Lower lobe of right lung (tissue), 2 donors: ENCODE measurements around the gene PTPRM. TPM values are rescaled to one million over a fixed set of nuclear protein-coding genes. Genes with fewer than 3 reads are reported as not detected.
A peak's percentile ranks its signal among the peaks of the same experiment; 100 is the strongest.
"Not testable (repeated sequence)": the region's sequence is repeated elsewhere in the genome, so short reads cannot be mapped to it uniquely, and the experiment has no call there.

Experiments used
- ATAC-seq, 2 donors: fragments of 200-7000 bp; cut with Tn5 transposase; one replicate each; pipeline ENCODE4 v1.9.1; 2020 to 2022; ENCODE audit warnings: mild to moderate bottlenecking in 2 of 2, moderate library complexity in 2 of 2
- DNase-seq: peaks from one replicate; pipeline ENCODE4 v3.0.0-alpha.2; 2020
- H3K27ac ChIP-seq: fragments of 200-600 bp; one replicate; pipeline ENCODE4 v1.8.0; 2022
- H3K27me3 ChIP-seq: fragments of 200-600 bp; one replicate; pipeline ENCODE4 v1.8.0; 2022; ENCODE audit warnings: low read depth
- H3K36me3 ChIP-seq: fragments of 200-600 bp; one replicate; pipeline ENCODE4 v1.8.0; 2022; ENCODE audit warnings: mild to moderate bottlenecking
- H3K4me1 ChIP-seq: fragments of 200-600 bp; one replicate; pipeline ENCODE4 v1.8.0; 2022
- H3K4me3 ChIP-seq: fragments of 200-600 bp; one replicate; pipeline ENCODE4 v1.8.0; 2022; ENCODE audit warnings: mild to moderate bottlenecking
- H3K9me3 ChIP-seq: fragments of 200-600 bp; one replicate; pipeline ENCODE4 v1.8.0; 2022
- intact Hi-C: fragments of 100-400 bp; cut with DNase I; formaldehyde crosslinking; loops from one replicate; pipeline ENCODE4 v1.11.0; 2022
- total RNA-seq: library from RNA; stranded (reverse); fragmentation: NEBNext Ultra II Directional; extraction: Animal tissue kit (Norgen Biotek cat#: 25700); gene quantifications from one replicate; pipeline ENCODE4 v1.2.1, GENCODE V29; 2021
- TF ChIP-seq, protein P1 (sequence below): fragments of 200-600 bp; IDR thresholded peaks from one replicate; pipeline ENCODE4 v1.8.0; 2022; ENCODE audit warnings: antibody characterized with exemption, mild to moderate bottlenecking
- donor health status: DM: no; HTN: yes; CAD: no; lungs with severe emphysema.

Gene PTPRM
- total RNA-seq, 1 donor from 2014 or later = 85.2 TPM

DNA sequence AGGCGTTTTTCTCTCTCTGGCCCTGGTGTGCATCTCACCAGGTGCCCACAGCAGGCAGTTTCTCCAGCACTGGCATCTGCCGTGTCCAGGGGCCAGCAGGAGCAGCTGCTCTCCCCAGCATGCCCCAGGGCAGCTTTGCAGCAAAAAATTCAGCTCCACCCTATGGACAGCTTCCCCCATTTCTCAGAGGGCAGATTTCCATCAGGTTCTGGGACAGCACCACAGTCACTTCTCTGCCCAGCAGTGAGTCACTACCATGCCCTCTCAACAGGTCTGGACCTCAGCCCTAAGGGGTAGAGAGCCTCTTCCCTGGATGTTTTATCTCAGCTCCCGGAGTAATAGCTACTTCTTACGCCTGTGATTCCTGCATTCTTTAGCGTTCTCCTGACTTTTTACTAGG is 871.9 kb downstream of the PTPRM start:
- no peak overlapping the region for H3K27ac ChIP-seq
- TF ChIP-seq, protein P1, sequence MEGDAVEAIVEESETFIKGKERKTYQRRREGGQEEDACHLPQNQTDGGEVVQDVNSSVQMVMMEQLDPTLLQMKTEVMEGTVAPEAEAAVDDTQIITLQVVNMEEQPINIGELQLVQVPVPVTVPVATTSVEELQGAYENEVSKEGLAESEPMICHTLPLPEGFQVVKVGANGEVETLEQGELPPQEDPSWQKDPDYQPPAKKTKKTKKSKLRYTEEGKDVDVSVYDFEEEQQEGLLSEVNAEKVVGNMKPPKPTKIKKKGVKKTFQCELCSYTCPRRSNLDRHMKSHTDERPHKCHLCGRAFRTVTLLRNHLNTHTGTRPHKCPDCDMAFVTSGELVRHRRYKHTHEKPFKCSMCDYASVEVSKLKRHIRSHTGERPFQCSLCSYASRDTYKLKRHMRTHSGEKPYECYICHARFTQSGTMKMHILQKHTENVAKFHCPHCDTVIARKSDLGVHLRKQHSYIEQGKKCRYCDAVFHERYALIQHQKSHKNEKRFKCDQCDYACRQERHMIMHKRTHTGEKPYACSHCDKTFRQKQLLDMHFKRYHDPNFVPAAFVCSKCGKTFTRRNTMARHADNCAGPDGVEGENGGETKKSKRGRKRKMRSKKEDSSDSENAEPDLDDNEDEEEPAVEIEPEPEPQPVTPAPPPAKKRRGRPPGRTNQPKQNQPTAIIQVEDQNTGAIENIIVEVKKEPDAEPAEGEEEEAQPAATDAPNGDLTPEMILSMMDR = no peak
- ATAC-seq (no peak), DNase-seq (no peak)
- H3K9me3 ChIP-seq = peaks cover 5% of the 10 kb centered on the region
- intact Hi-C loops = no loop called here
- no peaks in the 10 kb centered on the region for H3K4me1 ChIP-seq
- H3K27me3 ChIP-seq = no peaks in the 10 kb centered on the region
- H3K36me3 ChIP-seq = no peaks in the 10 kb centered on the region
- H3K4me3 ChIP-seq = no peak overlapping the region

DNA sequence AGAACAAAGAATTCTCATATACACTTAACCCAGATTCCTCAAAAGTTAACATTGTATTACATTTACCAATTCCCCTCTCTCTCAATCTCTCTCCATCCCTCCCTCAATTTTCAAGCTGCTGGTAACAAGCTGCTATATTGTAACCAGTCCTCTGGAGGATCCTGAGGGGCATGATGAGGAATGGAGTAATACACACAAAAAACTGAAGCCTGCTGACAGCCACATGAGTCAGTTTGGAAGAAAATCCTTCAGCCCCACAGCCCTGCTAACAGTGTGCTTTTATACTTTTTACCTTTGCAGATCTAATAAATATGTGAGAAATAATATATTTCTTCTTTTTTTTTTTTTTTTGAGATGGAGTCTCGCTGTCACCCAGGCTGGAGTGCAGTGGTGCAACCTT is 876.4 kb downstream of the PTPRM start:
- no peak for ATAC-seq
- Histone ChIP-seq H3K27me3 (no peaks in the 10 kb centered on the region), H3K4me3 (no peak overlapping the region), H3K27ac (no peak overlapping the region), H3K36me3 (no peaks in the 10 kb centered on the region), H3K4me1 (no peaks in the 10 kb centered on the region), H3K9me3 (peaks cover 5% of the 10 kb centered on the region)
- TF ChIP-seq, protein P1 = no peak
- no peak for DNase-seq
- intact Hi-C loops = no loop called here

DNA sequence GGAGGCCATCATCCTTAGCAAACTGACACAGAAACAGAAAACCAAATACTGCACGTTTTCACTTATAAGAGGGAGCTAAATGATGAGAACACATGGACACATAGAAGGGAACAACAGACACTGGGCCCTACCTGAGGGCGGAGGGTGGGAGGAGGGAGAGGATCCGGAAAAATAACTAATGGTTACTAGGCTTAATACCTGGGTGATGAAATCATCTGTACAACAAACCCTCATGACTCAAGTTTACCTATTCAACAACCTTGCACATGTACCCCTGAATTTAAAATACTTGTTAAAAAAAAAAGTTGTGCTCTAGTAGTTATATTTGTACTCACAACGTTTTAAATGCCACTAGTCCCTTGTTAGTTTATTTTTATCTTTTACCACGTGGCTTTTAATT is 879.8 kb downstream of the PTPRM start:
- DNase-seq, H3K9me3 ChIP-seq, H3K27ac ChIP-seq, H3K36me3 ChIP-seq, ATAC-seq, H3K4me3 ChIP-seq, H3K27me3 ChIP-seq, intact Hi-C loops, H3K4me1 ChIP-seq: not testable (repeated sequence)

DNA sequence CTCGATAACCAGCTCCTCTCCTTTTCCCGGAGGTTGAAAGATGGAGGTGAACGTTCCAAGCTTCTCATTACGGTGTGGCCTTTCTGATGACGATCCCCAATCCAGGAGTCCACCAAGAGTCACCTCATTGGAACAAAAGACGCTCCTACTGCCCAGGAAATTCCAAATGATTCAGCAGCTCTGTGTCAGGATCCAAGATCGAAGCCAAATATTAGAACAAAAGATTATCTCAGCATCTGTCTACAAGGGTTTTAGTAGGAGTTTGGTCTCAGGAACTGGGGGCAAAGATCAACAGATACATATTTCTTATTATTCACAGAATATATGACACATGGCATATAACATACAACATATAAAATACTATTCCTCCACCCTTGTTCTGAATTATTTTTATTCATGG is 881.0 kb downstream of the PTPRM start:
- no peaks in the 10 kb centered on the region for H3K9me3 ChIP-seq
- no peaks in the 10 kb centered on the region for H3K4me1 ChIP-seq
- no peak overlapping the region for H3K27ac ChIP-seq
- TF ChIP-seq, protein P1 = no peak
- no peak overlapping the region for H3K4me3 ChIP-seq
- intact Hi-C loops = no loop called here
- H3K36me3 ChIP-seq = no peaks in the 10 kb centered on the region
- H3K27me3 ChIP-seq = no peaks in the 10 kb centered on the region
- ATAC-seq (no peak), DNase-seq (no peak)

DNA sequence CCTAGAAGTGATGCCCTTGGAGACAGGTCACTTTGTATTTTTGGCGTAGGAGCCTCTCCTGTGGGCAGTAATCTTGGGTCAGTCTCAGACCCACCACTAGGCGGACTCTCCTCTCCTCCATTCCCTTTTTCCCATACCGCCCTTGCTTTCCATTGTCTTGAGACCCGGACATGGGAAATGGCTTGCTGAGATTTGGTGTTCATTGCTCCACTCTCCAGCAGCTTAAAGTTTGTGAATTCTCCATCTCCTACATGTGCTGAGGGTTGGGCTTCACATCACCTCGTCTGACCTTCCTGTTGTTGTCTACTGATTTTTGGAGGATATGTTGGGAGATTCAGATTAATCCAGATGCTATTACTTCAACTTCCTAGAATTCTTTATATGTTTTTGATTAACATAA is 882.9 kb downstream of the PTPRM start:
- H3K36me3 ChIP-seq = no peaks in the 10 kb centered on the region
- no peak overlapping the region for H3K27ac ChIP-seq
- H3K27me3 ChIP-seq = no peaks in the 10 kb centered on the region
- DNase-seq = no peak
- ATAC-seq = no peak
- TF ChIP-seq, protein P1 = peak; percentile 44
- intact Hi-C loops = no loop called here
- H3K9me3 ChIP-seq = no peaks in the 10 kb centered on the region
- no peaks in the 10 kb centered on the region for H3K4me1 ChIP-seq
- no peak overlapping the region for H3K4me3 ChIP-seq

DNA sequence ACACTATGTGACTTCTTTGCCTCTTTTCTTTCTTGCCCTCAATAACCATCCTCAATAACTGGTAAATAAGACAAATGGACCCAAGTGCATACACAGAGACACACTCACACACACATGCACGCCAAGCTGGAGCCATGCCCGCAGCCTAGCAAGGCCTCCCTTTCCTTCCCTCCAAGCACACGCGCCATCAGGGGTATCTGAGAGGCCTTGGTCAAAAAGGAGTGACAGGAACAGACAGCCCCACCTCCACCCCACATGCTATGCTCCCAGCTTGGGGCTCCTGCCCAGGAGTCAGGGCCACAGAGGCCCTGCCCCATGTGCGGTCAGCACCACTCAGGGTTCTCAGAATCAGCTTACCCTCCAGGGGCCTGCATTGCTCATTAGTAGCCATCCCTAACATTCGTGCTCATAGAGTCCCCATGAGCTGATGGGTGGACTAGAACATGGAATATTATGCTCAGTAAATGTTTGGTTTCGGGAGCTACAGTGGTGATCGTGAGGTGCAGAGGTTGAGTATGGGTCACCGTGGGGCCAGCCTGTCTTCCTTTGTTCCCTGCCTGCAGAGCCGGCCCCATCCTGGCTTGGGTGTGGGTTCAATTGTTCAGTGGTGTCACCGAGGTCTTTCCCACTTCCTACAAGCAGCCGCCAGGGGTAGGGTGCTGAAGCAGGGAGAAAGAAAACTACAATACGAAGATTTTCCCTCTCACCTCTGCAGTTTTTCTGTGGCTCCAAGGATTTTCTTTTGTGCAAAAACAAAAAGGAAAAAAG is 884.0 kb downstream of the PTPRM start:
- Histone ChIP-seq H3K27me3 (no peaks in the 10 kb centered on the region), H3K4me1 (no peaks in the 10 kb centered on the region), H3K27ac (no peak overlapping the region), H3K9me3 (no peaks in the 10 kb centered on the region), H3K36me3 (no peaks in the 10 kb centered on the region), H3K4me3 (no peak overlapping the region)
- DNase-seq (no peak), ATAC-seq (no peak)
- intact Hi-C loops = no loop called here
- TF ChIP-seq, protein P1 = no peak
